ENCODE data around the gene PRKCE. TPM values are rescaled to one million over a fixed set of nuclear protein-coding genes. Genes with fewer than 3 reads are reported as not detected.

Gene PRKCE
- total RNA-seq, 6 experiments from 2014 or later, result 5.2 to 18.8 (median 11.0) TPM

DNA sequence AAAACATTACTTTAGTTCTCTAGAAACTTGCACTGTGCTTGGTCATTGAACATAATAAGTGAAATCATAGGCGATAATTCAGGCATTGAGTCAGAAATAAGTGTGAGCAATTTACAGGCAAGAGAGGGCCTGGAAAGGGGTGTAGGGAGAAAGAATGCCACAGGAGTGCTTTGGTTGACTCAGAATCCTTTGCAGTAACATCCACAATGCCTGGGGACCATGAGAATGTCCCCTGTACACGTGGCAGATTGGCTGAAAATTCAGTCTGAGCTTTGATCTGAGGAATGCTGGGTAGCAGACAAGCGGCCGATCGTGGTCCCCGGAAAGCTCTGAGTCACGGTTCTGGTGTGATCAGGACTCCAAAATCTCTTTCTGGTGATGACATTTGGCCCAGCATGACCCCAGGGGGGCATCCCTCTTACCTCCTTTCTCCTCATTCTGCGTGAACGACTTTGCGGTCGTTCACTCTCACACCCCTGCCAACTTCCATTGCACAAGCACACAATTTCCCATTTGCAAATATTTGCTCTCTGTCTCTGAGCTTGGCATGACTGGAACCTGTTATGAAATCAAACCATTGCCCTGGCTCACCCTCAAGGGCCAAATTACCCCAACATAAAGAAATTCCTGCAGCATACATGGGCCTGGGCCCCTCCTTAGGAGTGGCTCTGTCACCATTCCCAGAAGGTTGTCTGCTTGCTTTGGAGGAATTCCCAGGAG is 340.7 kb downstream of the PRKCE start:
- H3K4me1 ChIP-seq, result peaks cover 0 to 43% (median 21%) of the 10 kb centered on the region in 4 donors
- ATAC-seq (peak; percentile 72 to 84 (median 75)), DNase-seq (peak; percentile 83 to 94 (median 89))
- intact Hi-C loops (cut with DNase I), result loop anchor here in 1 of 2 donors (10.0 kb wide), 1 partner anchor 463 kb away; no protein-coding TSS in a partner anchor
- no peaks in the 10 kb centered on the region for H3K27me3 ChIP-seq
- 22% methylated on average over 9 of the region's 11 CpGs for WGBS (ENCODE audit: insufficient coverage, low coverage, low lambda C conversion rate, missing lambda C conversion rate)
- H3K36me3 ChIP-seq, result no peaks in the 10 kb centered on the region
- peak overlapping the region in 2 of 3 donors; percentile 56 to 72 for H3K27ac ChIP-seq
- TF ChIP-seq, protein P1, sequence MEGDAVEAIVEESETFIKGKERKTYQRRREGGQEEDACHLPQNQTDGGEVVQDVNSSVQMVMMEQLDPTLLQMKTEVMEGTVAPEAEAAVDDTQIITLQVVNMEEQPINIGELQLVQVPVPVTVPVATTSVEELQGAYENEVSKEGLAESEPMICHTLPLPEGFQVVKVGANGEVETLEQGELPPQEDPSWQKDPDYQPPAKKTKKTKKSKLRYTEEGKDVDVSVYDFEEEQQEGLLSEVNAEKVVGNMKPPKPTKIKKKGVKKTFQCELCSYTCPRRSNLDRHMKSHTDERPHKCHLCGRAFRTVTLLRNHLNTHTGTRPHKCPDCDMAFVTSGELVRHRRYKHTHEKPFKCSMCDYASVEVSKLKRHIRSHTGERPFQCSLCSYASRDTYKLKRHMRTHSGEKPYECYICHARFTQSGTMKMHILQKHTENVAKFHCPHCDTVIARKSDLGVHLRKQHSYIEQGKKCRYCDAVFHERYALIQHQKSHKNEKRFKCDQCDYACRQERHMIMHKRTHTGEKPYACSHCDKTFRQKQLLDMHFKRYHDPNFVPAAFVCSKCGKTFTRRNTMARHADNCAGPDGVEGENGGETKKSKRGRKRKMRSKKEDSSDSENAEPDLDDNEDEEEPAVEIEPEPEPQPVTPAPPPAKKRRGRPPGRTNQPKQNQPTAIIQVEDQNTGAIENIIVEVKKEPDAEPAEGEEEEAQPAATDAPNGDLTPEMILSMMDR (IDR thresholded peaks at IDR 0.05), result no peak
- TF ChIP-seq POLR2A (IDR thresholded peaks at IDR 0.05), result peak; percentile 46
- no peaks in the 10 kb centered on the region for H3K9me3 ChIP-seq
- no peak overlapping the region for H3K4me3 ChIP-seq

- WGBS (ENCODE audit: insufficient coverage, low coverage, low lambda C conversion rate, missing lambda C conversion rate), result 18% methylated on average over 7 of the region's 7 CpGs
- intact Hi-C loops (cut with DNase I), result loop anchor here in 1 of 2 donors (10.0 kb wide), 1 partner anchor 462 kb away; no protein-coding TSS in a partner anchor
These were observed 341.4 kb downstream of the PRKCE start for GRCh38 chr2:45992741-45993475.

GRCh38 chr2:45993476-45993991 is 342.1 kb downstream of the PRKCE start:
- peak overlapping the region; percentile 30 to 64 (median 56) for H3K27ac ChIP-seq
- H3K27me3 ChIP-seq, result no peaks in the 10 kb centered on the region
- TF ChIP-seq POLR2A (IDR thresholded peaks at IDR 0.05), result no peak
- TF ChIP-seq, protein P1 (IDR thresholded peaks at IDR 0.05), result peak; percentile 74 to 88 (median 80)
- peak; percentile 61 to 75 (median 68) for ATAC-seq
- intact Hi-C loops (cut with DNase I), result loop anchor here in 1 of 2 donors (10.0 kb wide), 1 partner anchor 461 kb away; no protein-coding TSS in a partner anchor
- H3K36me3 ChIP-seq, result no peaks in the 10 kb centered on the region
- H3K9me3 ChIP-seq, result no peaks in the 10 kb centered on the region
- DNase-seq, result peak; percentile 65 to 89 (median 73)
- 10% methylated on average over 4 of the region's 6 CpGs for WGBS (ENCODE audit: insufficient coverage, low coverage, low lambda C conversion rate, missing lambda C conversion rate)
- H3K4me3 ChIP-seq, result no peak overlapping the region
- H3K4me1 ChIP-seq, result peaks cover 0 to 43% (median 21%) of the 10 kb centered on the region in 4 donors

More at GRCh38 chr2:45992741-45993475, 341.4 kb downstream of the PRKCE start:
- peak; percentile 2 to 14 (median 4) for ATAC-seq
- no peak for DNase-seq
- Histone ChIP-seq H3K27ac (peak overlapping the region in 2 of 3 donors; percentile 56 to 64), H3K4me3 (no peak overlapping the region), H3K36me3 (no peaks in the 10 kb centered on the region), H3K4me1 (peaks cover 0 to 43% (median 21%) of the 10 kb centered on the region in 4 donors), H3K27me3 (no peaks in the 10 kb centered on the region), H3K9me3 (no peaks in the 10 kb centered on the region)
- TF ChIP-seq POLR2A (IDR thresholded peaks at IDR 0.05), result no peak
- TF ChIP-seq, protein P1 (IDR thresholded peaks at IDR 0.05), result no peak

DNA sequence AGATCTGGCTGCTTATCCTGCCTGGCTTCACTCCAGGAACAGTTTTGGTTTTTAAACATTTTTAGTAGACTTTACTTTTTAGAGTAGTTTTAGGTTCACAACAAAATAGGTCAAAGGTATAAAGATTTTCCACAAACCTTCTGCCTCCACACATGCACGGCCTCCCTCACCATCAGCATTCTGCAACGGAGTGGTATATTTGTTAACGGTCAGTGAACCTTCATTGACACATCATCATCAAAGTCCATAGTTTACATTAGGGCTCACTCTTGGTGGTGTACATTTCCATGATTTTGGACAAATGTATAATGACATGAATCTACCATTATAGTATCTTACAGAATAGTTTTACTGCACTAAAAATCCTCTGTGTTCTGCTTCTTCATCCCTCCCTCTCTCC is 342.6 kb downstream of the PRKCE start:
- peak; percentile 45 to 67 (median 54) for ATAC-seq
- no peak for TF ChIP-seq POLR2A (IDR thresholded peaks at IDR 0.05)
- TF ChIP-seq, protein P1 (IDR thresholded peaks at IDR 0.05), result no peak
- H3K9me3 ChIP-seq, result no peaks in the 10 kb centered on the region
- intact Hi-C loops (cut with DNase I), result loop anchor here in 1 of 2 donors (10.0 kb wide), 1 partner anchor 461 kb away; no protein-coding TSS in a partner anchor
- no peaks in the 10 kb centered on the region for H3K27me3 ChIP-seq
- peaks cover 0 to 43% (median 21%) of the 10 kb centered on the region in 4 donors for H3K4me1 ChIP-seq
- no peak overlapping the region for H3K4me3 ChIP-seq
- WGBS (ENCODE audit: insufficient coverage, low coverage, low lambda C conversion rate, missing lambda C conversion rate), result 32% methylated on average over 3 of the region's 3 CpGs
- H3K27ac ChIP-seq, result peak overlapping the region; percentile 30 to 64 (median 56)
- no peak for DNase-seq
- H3K36me3 ChIP-seq, result no peaks in the 10 kb centered on the region
